NCI-H1092 treated with DMSO at 0.1 percent for 48 hours (cell line): Measurements from ENCODE around the gene HHAT.
A peak's percentile ranks its signal among the peaks of the same experiment; 100 is the strongest.

Experiments used
- DNase-seq: peaks from one replicate; lab custom pipeline; 2025; lab: John Stamatoyannopoulos, UW

Gene HHAT

DNA sequence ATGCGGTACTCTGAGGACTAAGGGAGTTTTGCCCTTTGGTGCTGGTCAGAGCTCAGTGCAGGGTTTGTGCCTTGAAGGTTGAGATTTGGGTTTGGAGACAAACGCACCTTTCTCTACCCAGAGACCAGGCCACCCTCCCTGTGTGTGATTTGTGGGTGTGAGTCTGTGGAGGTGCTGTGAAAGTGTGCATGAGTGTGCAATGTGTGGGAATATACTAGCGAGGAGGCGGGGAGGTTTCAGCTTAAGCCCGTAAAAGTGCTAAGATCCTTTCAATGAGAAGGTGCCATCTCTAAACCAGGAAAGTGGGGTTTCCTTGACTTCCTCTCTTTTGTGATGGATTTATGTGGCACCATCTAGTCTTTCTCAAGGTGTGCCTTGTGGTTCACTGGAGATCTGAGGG, 225.7 kb downstream of the HHAT start:
- DNase-seq, result no peak

DNA sequence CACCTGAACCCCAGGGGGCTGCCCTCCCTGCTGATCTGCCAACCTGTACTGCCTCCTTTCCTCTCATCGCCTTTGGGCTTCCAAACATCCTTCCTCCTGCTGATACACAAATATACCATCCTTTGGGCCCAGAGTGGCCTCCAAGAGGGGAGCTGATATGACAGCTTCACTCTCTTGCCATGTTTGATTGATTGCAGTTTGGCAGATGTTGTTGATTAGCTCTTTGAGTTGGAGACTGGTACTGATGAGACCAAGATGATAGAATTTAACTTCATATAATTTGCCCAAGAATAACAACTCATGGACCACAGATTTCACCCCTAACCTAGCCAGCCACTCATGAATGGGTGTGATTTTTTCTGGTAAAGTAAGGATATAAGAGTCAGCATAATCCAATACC, 227.8 kb downstream of the HHAT start:
- no peak for DNase-seq

DNA sequence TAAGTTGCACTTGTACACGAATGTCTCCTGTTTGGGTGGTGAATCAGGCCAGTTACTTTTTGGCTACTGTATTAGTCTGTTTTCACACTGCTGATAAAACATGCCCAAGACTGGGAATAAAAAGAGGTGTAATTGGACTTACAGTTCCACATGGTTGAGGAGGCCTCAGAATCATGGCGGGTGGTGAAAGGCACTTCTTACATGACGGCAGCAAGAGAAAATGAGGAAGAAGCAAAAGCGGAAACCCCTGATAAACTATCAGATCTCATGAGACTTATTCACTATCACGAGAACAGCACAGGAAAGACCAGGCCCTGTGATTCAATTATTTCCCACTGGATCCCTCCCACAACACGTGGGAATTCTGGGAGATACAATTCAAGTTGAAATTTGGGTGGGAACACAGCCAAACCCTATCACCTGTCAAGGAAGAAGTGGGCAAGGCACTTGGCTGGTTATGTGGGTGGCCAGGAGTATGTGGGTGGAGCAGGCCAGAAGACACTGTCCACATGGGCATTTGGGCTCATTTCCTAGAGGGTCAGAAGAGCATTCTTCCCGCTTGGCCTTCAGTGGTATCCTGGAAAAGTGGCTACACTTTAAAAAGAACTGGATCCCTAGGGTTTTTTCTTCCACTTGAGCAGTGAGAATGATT, 228.8 kb downstream of the HHAT start:
- DNase-seq, result no peak

DNA sequence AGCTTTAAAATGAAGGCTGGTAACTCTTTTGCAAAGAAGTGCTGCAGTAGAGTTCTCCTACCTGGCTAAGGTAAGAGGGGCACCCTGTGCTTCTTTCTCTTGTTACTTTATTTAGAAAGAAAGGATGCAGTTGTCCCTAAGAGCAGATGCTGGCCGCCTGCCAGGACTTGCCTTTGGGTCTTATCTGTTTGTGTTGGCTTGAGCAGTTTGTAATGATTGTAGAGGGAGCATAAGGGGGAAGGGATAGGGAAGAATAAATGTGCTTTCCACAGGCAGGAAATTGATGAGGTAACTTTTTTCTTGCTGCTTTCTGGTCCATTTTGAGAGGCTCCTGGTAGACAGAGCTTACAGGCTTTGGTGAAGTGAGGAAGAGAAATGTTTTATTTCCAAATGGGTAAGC, 229.6 kb downstream of the HHAT start:
- DNase-seq, result peak; percentile 44

DNA sequence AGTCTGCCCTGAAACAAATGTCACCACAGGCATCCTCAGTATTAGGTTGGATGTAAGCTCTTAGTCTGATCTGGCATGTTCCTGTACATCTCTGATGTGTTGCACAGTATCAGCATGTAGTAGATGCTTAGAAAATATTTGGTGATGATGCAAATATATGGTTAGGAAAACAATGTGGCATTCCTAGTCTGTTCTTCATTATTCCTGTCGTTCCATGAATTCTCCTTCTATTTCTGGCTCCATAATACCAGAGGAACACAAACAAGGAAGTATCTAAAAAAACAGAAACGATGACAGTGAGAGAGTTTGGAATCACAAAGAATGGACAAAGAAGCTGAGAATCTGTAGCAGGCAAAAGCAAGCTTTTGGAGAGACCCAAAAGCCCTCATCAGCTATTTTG, 236.6 kb downstream of the HHAT start:
- no peak for DNase-seq

DNA sequence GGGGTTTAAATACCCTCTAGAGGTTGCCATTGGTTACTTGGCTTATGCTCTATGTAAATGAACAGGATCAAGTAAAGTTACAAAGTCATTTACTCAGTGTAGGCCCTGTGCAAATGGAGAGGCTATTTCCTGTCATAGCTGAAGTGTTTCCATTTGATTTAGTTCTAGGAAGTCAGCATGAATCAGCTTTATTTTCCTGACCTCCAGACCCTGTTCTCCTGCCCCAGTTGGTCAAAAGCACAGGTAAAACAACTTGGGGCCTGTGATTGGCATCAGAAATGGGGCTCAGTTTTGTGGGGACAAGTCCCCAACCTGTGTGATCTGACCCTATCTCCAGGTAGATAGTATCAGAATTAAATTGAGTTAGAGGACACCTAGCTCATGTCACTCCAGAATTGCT, 239.9 kb downstream of the HHAT start:
- no peak for DNase-seq

DNA sequence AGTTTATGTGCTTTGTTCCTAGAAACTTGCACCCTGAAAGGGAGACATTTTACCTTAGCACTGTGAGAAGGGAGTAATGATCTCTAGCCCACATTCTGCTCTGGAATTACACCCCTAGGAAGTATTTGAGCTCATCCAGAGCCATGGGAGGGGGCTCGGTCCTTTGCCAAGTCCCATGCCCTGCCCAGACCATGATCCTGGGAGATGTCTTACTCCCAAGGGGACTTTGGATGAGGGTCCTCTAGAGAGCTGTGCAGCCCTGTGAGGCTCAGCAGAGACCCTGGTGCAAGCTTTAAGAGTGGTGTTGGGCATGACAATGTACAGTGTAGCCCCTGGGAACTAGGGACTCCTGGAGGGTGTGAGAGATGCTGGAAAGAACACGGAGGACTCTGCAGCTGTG, 241.4 kb downstream of the HHAT start:
- no peak for DNase-seq

DNA sequence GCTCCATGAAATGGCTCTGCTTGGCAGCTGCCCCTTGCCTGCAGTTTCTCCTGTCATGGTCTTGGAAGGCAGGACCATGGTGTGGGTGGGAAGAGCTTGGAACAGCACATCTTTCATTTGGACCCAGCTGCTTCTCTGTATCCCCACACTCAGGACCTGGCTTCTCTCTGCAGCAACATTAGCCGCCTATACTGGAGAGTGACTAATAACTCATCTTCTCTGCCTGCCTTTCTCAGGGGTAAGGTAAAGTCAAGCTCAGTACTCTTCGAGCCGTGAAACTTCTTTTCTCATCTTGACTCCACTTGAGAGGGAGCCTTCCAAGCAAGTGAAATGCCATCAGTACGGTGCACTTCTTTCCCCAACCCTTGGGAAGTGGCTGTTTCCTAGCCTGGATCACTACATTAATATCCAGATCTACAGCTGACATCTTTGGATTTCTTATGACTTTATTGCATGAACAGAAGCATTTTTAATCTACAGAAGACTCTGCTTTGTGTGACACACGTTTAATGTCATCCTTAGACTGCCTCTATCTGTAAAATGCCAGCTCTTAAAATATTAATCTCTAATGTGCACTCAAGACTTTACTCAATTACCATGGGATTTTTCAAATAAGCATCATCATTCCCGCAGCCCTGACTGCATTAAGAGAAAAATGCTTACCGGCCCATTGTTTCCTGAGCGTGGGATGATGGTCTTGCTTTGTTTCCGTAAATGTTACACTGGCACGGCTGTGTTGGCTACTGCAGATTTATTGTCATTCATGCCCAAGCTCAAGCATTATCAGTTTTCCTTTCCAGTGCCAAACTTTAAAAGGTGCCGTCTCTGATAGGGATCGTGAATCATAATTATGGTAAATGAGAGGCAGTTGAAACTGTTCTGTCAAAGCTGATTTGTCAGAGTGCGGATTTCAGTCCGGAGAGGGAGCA, 242.9 kb downstream of the HHAT start:
- peak; percentile 50 for DNase-seq

DNA sequence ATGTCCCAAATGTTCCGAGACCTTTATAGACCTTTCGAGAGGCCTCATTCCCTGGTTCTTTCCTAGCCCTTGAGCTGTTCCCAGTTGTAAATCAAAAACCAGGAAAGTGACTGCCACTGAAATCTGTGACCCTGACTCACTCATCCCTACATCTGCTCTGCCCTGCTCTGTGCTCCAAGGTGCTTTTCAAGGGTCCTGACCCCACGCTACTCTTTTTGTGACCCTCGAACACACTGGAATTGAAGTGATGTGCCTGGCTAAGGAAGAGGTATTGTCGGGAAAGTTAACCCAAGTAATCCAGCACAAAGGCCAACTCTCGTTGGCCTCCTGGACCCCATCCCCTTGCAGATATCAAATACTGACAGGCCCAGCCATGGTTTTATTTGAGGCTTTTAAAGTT, 244.4 kb downstream of the HHAT start:
- DNase-seq, result no peak

DNA sequence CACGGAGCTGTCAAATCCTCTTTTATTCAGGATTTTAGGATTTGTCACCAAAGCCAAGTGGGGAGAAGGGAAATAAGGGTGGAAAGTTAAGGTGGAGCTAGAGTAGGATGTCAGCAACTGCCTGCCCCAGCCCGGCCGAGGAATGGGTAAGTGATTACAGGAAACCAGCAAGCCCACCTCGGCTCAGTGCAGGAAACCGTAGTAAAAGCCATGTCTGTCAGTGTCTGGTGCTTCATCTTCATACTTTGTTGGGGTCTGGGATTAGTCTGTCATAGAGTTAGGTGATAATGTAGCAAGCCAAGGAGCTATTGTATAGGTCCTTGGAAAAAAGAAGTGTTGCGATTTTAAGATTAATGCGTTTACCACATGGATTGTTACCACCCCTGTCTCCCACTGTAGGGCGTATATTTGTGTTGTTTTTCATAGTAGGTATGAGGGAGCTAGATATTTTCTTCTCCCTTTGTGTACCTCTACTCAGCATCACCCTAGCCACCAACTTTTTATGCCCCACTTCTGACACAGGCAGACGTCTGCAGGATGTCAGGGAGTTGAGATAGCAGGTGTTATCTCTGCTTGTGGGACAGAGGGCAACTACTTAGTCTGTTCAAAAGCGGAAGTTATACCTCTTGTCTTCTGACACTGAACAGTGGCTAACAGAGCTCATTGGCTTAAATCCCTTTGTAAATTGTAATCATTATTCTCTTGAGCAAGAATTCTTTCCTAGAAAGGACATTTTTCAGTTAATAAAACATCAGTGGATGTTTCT, 253.7 kb downstream of the HHAT start:
- DNase-seq, result no peak

DNA sequence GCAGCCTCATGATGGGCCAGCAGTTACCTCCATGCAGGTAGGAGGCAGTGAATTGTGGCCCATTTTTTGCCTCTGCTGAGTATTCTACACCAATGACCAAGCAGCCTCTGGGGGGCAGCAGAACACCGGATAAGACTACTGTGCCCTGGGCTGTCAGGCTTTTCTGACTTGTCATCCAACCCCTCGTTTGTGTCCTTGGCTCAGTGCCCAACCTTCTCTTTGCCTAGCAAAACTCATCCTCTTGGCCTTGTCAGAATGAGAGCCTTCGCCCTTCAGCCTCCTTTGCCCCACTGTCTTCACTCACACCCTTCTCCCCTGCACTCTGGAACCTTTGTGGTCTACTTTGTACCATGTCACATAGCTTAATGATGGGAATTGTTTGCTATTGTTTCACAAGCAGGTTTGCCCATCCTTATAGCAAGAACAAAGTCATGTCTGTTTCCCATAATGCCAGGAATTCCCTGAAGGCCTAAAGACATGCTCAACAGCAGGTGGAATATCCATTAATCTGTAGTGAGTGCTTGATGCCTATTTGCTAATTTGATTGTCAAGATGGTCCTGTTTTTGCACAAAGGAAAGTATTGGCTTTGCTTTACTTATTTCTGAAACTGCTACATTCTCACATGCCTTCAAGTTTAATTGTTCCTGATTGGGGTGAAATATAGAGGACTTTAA, 255.9 kb downstream of the HHAT start:
- DNase-seq, result peak; percentile 97

DNA sequence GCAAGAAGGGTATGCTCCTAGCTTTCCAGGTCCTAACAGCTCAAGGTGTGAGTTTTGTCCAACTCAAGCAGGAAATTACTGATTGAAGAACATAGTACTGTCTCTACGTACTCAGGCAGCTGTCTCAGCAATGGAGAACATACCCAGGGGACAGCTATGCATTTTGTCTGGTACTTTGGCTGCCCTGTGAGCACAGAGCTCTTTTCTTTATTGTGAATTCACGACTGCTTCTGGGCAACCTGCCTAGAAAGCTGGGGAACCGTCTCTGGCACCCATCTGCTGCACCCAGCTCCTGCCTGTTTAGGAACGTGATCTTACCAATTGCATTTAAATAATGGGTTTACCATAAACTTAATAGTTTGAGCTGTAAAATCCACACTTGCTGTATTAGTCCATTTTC, 258.1 kb downstream of the HHAT start:
- peak; percentile 95 for DNase-seq

DNA sequence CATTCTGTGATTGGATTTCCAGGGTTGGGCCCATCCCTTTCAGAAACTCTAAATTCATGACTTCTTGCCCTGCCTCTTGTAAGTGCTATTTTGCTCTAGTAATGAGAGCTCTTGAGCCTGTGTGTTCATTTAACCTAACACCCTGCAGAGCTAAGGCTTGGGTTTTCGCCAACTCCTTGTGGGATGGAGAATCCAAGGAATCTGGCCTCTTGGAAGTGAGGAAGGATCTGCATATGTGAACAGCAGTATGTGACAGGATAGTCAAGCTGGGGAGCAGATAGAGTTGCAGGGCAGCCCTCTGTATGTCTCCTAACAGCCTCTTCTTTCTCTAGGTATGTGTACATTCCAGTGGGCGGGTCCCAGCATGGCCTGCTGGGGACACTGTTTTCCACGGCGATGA, 258.9 kb downstream of the HHAT start:
- no peak for DNase-seq

DNA sequence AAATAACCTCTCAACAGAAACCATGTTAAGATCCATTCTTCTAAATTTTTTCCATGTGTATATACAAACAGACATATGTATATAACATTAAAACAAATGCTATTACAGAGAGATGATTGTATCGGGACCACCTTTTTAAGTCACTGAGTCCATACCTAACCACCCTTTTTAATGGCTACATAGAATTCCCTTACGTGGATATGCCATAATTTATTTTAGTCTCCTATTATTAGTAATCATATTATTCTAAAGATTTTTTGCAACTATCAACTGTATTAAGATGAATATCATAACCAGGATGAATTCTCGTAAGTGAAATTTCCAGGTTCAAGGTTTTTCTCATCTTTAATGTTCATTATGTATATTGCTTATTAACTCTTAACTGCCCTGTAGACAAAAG, 259.7 kb downstream of the HHAT start:
- DNase-seq, result no peak

DNA sequence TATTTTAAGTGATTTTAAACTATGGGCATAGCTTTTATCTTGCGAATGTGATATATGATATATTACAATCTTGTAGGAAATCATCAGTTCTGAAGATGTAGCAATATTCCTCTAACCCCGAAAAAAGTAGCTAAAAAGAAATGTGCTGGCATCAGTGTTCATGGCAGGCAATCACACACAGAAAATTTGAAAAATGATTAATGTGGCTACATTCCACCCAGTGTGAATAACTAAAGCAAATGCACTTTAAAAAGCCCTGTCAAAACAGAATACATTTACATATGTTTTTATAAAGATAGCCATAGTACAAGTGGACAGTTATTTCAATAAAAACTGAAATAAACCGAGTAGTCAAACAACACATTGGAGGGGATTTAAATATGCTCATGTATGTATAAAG, 260.2 kb downstream of the HHAT start:
- no peak for DNase-seq

DNA sequence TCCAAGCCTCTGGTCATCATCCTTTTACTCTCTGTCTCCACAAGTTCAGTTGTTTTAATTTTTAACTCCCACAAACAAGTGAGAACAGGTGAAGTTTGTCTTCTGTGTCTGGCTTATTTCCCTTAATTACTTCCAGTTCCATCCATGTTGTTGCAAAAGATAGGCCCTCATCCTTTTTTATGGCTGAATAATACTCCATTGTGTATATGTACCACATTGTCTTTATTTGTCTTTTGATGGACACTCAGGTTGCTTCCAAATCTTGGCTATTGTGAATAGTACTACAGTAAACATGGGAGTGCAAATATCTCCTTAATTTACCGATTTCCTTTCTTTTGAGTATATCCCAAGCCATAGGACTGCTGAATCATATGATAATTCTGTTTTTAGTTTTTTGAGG, 262.5 kb downstream of the HHAT start:
- DNase-seq, result no peak

DNA sequence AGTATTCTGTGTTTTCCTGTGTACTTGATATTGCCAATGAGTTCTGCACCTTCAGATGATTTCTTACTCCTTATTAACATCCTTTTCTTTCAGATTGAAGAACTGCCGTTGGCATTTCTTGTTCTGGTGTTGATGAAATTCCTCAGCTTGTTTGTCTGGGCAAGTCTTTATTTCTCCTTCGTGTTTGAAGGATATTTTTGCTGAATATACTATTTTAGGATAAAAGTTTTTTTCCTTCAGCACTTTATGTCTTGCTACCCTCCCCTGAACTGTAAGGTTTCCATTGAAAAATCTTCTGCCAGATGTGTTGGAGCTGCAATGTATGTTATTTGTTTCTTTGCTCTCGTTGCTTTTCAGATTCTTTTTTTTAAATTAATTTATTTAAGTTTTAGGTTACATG, 265.9 kb downstream of the HHAT start:
- no peak for DNase-seq

DNA sequence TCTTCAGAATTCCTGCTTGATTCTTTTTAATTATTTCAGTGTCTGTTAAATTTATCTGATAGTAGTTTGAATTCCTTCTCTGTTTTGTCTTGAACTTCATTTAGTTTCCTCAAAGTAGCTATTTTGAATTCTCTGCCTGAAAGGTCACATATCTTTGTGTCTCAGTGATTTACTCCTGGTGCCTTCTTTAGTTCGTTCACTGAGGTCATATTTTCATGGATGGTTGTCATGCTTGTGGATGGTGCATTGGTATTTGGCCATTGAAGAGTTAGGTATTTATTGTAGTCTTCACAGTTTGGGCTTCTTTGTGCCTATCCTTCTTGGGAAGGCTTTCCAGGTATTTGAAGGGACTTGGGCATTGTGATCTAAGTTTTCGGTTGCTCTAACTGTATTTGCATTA, 267.9 kb downstream of the HHAT start:
- no peak for DNase-seq

DNA sequence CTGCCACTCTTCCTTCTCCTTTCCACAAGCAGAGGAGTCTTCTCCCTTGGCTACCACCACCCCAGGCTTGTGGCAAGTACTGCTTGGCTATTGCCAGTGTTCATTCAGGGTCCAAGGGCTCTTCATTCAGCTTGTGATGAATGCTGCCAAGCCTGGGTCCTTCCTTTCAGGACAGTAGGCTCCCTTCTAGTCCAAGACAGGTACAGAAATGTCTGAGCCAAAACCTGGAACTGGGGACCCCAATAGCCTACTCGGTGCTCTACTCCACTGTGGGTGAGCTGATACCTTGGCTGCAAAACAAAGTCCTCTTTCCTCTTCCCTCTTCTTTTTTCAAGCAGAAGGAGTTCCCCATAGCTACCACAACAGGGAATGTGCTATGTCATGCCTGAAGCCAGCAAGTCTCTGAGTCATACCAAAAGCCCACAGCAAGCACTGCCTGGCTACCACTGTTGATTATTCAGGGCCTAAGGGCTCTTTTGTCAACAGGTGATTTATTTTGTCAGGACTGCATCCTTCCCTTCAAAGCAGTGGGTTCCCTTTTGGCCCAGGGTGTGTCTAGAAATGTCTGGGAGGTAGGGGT, 268.9 kb downstream of the HHAT start:
- no peak for DNase-seq

DNA sequence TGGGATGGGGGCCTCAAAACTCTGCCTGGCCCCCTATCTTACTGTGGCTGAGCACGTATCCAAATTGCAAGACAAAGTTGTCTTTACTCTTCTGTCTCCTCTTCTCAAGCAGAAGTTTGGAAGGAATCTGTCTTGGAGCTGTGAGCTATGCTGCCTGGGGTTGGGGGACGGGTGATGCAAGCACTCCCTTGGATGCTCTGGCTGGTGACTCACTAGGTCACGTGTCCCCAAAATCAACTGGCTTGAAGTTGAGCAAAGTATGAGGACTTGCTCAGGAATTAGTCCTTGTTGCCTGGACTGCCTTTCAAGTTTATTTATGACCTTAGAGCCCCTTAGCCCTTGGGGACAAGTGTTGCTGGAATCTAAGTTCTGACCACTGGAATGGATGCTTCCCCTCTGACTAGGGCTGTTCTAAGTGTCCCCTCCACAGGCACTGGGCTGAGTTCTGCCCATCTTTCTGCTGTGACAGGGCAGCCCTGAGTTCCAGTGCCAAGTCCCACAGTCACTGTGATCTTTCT, 269.5 kb downstream of the HHAT start:
- DNase-seq, result no peak

DNA sequence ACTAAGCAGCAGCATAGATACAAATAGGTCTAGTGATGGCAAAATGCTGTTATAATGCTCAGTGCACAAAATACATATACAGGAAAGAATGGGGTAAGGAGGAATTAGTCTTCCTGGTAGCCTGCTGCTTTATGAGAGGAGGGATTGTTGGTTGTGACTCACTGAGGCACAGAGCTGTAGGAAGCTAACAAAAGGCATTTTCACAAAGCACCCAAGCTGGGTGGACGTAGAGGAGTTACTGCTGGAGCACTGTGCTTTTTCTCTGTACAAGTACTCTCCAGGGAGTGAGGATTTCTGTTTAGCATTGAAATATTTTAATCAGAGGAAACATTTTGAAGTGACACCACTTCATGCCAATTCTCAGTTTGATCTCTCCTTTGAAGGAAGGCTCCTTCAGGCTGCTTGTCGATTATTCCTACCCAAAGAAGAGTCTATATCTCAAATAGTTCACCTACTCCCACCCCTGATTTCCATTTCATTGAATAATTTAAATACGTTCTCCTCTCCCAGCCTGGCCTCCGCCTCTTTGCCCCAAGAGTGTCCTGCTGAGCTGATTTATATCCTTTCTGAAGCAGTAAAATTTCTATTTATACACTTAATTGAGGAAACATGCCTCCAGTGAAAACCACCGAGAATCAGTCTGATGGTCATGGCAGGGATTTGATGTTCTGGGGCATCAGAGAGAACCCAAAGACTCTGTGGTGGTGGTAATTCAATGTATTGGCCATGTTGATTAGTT, 271.9 kb downstream of the HHAT start:
- DNase-seq, result no peak
